Skeletal muscle cell (primary cell): ENCODE data around the gene ADM2.
A peak's percentile ranks its signal among the peaks of the same experiment; 100 is the strongest.
"Not testable (repeated sequence)": the region's sequence is repeated elsewhere in the genome, so short reads cannot be mapped to it uniquely, and the experiment has no call there.

Experiments used
- DNase-seq: peaks from one replicate; pipeline ENCODE4 v3.0.0-alpha.2; 2010; ENCODE audit warnings: low read depth
- H3K4me3 ChIP-seq: 2 replicates; pipeline ENCODE4 v1.5.1; 2011; ENCODE audit warnings: low read depth, mild to moderate bottlenecking, control low read depth, low read length, moderate library complexity

Gene ADM2

GRCh38 chr22:50481440-50482106 lies at the start of gene ADM2:
TSS of gene ADM2 (plus strand) at chr22:50481543. CDS start at chr22:50481848, 305 bp downstream.
- H3K4me3 ChIP-seq = peak within 1 kb of the TSS; percentile 65
- DNase-seq = no peak

DNA sequence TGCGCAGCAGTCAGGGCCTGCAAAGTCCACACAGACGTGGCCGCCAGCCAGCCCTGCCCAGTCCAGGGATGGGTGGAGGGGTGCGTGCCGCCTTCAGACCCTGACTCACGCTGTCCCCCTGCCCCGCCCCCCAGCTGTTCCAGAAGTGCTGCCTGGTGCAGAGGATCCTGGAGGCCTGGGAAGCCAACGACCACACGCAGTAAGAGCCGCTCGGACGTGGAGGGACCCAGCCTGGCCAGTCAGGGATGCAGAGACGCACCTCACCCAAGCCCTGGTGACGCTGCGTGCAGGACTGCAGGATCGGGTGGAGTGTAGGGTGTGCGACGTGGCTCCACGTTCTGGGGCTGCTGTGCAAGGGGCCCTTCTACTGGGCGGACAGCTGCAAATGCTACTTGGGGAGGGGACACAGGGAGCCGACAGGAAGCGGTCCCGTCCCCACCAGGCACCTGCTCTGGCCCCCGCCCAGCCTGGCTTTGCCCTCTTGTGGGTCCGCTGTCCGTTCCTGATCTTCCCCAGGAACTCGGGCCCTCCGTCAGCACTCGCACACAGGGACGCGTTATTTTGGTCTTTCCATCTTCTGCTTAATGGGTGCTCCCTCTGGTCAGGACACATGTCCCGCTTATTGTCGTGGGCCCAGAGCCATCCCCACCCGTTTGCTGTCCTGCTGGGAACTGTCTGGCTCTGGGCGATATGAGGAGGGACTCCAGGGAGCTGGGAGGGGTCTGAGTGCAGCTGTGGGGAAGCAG lies 49.0 kb upstream of the ADM2 start:
- DNase-seq = no peak

GRCh38 chr22:50432877-50433510 lies 48.3 kb upstream of the ADM2 start:
- not testable (repeated sequence) for H3K4me3 ChIP-seq, DNase-seq

More for the DNA sequence above, 49.0 kb upstream of the ADM2 start:
- H3K4me3 ChIP-seq = no peak overlapping the region

DNA sequence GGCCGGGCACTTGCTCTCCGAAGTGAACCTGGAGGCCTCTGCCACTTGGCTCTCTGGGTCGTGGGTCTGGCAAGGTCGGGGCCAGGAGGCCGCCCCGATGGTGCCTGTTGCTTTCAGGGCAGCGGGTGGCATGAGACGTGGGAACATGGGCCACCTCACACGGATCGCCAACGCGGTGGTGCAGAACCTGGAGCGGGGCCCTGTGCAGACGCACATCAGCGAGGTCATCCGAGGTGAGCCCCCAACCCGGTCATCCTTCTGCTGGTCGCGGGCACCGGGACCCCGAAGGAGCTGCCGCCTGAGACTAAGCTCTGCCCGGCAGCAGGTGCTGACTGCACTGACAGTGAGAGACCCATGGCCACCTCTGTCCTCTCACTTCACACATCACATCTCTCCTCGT lies 46.5 kb upstream of the ADM2 start:
- no peak overlapping the region for H3K4me3 ChIP-seq
- DNase-seq = no peak

- DNase-seq = no peak
- H3K4me3 ChIP-seq = no peak overlapping the region
Measured at GRCh38 chr22:50435291-50436014, 45.9 kb upstream of the ADM2 start.

DNA sequence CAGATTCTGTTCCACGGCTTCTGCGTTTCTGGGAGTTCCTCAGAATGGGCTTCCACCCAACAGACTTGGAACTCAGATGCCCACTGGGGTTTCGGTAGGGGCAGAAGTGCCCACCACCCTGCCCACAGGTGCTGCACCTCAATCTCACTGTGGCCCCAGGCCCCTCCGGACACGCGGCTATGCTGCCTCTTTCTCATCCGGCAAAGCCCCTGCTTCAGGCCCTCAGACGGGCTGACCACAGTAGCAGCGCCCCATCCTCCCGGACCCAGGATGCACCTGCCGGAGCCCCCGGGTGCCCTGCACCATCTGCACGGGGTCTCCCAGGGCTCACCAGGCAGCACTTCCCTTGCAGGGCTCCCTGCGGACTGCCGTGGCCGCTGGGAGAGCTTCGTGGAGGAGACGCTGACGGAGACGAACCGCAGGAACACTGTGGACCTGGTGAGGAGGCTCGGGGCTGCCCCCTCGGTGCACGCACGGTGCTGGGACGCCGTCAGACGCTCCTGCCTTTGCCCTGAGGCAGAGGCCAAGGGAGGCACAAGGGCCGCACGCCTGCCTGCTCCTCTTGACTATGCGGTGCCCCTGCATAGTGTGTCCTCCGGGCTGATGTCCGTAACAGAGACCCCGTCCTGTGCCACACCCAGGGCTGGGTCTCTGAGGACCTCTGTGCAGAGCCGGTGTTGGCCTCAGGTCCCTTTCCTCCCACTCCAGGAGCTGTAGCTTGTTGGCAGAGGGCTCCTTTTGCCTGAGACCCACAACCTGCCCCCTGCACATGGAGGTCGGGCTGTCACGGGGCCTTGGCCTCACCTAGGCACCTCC lies 45.1 kb upstream of the ADM2 start:
- H3K4me3 ChIP-seq = no peak overlapping the region
- no peak for DNase-seq

DNA sequence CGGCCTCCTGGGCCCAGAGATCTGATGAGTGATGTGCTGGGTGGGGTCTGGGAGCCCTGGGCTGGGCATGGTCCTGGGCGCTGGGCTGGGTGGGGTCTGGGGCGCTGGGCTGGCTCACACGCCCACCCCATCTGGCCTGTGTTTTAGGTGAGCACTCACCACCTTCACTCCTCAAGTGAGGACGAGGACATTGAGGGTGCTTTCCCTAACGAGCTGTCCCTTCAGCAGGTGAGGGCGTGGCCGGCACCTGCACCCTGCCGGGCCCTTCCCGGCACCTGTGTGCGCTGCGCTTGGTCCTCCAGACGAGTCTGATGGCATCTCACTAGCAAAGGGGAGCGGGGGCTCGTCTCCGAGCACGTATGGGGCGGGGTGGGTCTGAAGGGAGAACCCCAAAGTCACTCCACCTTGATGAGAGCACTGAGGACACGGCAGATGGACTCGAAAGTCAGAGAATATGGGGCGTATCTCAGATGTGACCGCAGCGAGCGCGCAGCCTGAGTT lies 44.5 kb upstream of the ADM2 start:
- no peak for DNase-seq
- H3K4me3 ChIP-seq = no peak overlapping the region

DNA sequence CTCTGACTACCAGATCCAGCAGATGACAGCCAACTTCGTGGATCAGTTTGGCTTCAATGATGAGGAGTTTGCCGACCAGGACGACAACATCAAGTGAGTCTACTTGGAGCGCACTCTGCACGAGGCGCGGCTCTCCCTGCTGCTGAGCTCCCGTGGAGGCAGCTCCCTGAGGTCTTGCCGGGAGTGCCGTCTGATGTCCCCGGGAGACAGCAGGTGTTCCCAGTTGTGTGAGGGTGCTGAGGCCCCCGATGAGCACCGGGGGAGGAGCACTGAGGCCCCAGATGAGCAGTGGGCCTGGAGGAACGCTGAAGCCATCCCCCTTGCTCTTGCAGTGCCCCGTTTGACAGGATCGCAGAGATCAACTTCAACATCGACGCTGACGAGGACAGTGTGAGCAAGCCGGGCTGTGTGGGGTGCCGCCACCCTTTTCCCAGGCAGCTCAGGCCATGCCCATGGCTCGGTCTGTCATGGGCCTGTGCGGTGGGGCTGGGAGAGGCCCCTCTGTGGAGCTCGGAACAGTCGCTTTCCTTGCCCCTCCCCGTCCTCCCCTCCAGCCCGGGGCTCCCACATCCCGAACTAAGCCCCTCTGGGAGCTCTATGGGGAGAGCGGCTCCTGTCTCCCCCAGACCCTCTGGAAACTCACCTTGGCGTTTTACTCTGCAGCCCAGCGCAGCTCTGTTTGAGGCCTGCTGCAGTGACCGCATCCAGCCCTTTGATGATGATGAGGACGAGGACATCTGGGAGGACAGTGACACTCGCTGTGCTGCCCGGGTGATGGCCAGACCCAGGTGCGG lies 43.6 kb upstream of the ADM2 start:
- DNase-seq = no peak

DNA sequence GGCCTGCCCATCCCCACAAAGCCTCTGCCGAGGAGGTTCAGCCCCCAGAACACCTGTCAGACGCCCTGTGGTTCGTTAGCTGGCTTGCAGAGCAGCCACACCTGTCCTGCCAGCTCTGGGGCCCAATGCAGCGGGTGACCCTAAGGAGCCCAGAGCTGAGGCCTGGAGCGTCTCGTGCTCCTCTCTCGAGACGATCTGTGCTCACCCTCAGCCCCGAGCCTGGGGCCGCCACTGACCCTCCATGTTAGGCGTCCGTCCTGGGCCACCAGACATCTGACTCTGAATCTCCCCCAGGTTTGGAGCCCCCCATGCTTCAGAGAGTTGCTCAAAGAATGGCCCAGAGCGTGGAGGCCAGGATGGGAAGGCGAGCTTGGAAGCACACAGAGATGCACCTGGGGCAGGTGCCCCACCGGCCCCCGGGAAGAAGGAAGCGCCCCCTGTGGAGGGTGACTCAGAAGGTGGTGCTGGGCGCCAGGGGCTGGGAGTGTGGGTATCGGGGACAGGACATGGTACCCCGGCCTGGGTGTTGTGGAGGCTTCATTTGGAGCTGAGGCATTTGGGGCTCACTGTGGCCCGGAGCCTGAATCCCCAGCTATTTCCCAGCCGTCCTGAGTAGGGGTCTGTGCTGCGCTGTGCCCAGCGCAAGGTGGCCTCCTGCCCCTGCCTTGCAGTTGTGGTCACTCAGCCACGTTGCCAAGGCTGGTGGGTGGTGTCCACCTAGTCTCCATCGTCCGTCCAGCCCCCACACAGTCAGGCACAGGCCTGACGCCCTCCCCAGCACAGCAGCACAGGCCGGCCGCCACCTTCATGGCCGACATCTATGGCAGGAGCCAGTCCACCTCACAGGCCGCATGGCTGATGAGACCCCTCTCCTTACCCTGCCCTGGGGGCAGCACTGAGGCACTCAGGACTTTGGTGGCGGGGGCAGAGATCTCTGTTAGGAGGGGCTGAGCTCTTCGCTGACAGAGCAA lies 42.8 kb upstream of the ADM2 start:
- H3K4me3 ChIP-seq = no peak overlapping the region
- no peak for DNase-seq

More for the DNA sequence above, 43.6 kb upstream of the ADM2 start:
- no peak overlapping the region for H3K4me3 ChIP-seq

DNA sequence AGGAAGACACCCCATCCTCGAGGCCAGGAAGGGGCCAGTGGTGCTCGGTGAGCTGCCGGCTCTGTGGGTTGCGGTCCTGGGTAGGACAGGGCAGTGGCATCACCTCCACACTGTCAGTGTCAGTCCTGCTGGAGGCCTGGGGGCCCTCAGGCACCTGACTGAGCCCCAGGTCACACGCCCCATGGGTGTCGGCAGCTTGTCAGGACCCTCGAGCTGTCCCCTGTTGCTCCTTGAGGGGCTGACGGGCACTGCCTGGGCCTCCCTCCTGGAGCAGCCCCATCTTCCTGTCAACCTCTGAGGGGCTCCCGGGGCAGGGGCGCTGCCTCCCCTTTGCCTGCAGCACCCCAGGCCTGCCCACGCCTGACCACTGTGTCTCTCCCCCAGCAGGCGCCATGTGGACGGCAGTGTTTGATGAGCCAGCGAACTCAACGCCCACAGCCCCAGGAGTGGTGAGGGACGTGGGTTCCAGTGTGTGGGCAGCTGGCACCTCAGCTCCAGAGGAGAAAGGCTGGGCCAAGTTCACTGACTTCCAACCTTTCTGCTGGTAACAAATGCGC lies 42.0 kb upstream of the ADM2 start:
- no peak for DNase-seq
- no peak overlapping the region for H3K4me3 ChIP-seq

- DNase-seq = no peak
Measured at GRCh38 chr22:50439871-50440331, 41.4 kb upstream of the ADM2 start.

DNA sequence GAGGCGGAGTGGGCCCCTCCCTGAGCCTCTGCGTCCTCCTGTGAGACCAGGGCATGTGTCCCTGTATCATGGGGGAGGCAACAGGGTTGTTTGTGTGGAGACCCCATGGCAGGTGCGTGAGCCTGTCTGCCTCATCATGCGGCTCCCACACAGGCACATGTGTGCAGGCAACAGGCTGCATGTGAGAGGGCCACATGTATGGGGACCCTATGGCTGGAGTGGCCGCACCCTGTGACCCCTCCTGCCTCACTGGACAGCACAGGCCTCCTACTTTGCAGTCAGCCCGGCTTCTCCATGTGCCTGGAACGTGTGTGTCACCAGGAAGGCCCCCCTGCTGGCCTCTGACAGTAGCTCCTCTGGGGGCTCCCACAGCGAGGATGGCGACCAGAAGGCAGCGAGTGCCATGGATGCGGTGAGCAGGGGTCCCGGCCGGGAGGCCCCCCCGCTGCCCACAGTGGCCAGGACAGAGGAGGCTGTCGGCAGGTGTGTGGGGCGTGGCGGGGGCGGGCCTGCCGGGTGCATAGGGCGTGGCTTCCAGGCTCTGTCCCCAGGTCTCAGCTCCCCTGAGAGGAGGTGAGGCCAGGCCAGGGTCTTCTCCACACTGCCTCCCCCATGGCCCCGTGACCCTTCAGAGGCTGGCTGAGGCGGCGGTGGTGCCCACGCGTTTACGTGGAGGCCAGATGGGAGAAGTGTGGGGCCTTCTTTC lies 40.6 kb upstream of the ADM2 start:
- H3K4me3 ChIP-seq = no peak overlapping the region
- no peak for DNase-seq

More at GRCh38 chr22:50439871-50440331, 41.4 kb upstream of the ADM2 start:
- H3K4me3 ChIP-seq = no peak overlapping the region

DNA sequence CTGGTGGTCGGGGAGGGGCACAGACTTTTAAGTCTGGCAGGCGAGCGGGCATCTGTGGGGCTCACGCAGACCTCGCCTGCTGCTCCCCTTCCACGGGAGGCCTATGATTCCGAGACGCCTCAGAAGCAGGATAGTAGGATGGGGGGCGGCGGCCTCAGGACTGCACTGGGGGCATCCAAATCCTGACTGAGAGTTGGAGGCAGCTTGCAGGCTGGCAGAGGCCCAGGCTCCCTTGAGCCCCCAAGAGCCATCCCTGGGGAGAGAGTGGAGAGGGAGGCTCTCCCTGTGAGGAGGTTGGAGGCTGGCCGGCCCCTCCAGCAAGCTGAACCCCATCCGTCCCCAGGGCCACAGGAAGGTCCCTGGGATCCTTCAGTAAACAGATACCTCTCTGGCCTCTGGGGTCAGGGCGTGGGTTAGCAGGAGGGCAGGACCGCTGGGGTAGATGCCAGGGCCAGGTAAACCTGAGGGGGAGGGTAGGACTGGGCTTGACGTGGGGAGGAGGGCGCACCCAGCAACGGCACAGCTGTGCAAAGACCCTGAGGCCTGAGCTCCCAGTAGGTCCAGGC lies 39.8 kb upstream of the ADM2 start:
- no peak overlapping the region for H3K4me3 ChIP-seq
- DNase-seq = no peak

DNA sequence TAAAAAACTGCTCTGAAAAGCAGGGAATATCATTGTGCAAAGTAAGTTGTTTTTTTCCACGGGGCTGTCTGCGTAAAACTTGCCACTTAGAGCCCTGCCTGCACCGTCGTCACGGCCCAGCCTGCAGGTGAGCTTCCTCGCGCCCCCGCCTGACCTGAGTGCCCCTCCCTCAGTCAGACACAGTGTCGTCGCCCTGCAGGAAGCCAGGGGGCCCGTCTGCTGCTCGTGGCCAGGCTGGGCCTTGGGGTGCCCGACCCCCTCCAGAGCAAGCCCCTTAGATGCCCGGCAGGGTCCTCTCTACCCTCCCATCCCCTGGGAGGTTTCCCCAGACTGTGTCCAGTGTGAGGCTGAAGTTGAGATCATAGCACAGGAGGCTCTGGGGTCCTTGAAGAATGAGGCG lies 38.1 kb upstream of the ADM2 start:
- H3K4me3 ChIP-seq = no peak overlapping the region
- no peak for DNase-seq

DNA sequence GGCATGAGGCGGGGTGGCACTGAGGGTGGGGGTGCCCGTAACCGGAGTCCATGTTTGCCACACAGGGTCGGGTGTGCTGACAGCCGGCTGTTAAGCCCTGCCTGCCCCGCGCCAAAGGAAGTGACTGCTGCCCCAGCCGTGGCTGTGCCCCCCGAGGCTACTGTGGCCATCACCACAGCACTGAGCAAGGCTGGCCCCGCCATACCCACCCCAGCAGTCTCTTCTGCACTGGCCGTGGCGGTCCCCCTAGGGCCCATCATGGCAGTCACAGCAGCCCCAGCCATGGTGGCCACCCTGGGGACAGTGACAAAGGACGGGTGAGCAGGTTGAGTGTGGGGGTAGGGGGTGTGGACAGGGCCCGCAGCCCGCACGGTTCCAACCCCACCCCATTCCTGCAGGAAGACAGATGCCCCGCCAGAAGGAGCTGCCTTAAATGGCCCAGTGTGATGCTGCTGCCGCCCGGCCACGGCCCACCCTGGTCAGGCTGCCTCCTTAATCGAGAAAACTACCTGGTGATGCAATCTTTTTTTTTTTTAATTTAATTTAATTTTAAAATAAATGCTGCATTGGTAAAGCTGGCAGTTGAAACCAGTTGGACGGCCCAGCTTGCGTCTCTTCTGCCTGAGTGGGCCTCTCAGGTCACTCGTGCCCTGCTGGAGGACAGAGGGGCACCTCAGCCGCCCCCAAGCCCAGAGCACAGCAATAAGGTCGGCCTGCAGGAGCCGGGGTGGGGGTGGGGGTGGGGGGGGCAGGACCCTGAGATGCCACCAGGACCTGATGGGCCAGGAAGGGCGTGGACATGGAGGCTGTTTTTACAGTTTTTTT lies 37.3 kb upstream of the ADM2 start:
- no peak for DNase-seq
- H3K4me3 ChIP-seq = no peak overlapping the region
